ENCODE results near the gene TOMT.
A peak's percentile ranks its signal among the peaks of the same experiment; 100 is the strongest.

Gene TOMT

DNA sequence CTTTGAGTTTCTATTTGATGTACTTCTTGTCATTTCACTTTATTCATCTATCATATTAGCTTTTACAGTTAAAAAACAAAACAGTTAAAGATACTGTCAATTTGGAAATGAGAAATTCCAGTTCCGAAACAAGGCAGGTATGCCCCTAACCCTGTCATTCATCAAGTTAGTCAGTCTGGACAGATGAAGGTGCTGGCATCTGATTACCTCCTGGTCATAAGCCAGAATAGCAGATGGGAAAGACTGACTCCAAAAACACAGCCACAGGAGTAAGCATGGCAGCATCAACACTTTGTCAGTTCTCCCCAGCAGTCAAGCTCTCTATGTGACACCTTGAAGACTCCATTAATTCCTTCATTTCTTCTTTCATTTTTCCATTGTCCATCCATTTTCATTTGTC is 20.8 kb upstream of the TOMT start:
- DNase-seq (ENCODE audit: low read depth), result no peak
- TF ChIP-seq, protein P1, sequence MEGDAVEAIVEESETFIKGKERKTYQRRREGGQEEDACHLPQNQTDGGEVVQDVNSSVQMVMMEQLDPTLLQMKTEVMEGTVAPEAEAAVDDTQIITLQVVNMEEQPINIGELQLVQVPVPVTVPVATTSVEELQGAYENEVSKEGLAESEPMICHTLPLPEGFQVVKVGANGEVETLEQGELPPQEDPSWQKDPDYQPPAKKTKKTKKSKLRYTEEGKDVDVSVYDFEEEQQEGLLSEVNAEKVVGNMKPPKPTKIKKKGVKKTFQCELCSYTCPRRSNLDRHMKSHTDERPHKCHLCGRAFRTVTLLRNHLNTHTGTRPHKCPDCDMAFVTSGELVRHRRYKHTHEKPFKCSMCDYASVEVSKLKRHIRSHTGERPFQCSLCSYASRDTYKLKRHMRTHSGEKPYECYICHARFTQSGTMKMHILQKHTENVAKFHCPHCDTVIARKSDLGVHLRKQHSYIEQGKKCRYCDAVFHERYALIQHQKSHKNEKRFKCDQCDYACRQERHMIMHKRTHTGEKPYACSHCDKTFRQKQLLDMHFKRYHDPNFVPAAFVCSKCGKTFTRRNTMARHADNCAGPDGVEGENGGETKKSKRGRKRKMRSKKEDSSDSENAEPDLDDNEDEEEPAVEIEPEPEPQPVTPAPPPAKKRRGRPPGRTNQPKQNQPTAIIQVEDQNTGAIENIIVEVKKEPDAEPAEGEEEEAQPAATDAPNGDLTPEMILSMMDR (IDR thresholded peaks at IDR 0.05; ENCODE audit: low read depth, low read length, missing control alignments), result no peak
- in situ Hi-C loops (cut with HindIII; ENCODE audit: low sequenced_read_pairs), result no loop called here
- H3K4me3 ChIP-seq (ENCODE audit: low read depth, low read length), result no peak overlapping the region

DNA sequence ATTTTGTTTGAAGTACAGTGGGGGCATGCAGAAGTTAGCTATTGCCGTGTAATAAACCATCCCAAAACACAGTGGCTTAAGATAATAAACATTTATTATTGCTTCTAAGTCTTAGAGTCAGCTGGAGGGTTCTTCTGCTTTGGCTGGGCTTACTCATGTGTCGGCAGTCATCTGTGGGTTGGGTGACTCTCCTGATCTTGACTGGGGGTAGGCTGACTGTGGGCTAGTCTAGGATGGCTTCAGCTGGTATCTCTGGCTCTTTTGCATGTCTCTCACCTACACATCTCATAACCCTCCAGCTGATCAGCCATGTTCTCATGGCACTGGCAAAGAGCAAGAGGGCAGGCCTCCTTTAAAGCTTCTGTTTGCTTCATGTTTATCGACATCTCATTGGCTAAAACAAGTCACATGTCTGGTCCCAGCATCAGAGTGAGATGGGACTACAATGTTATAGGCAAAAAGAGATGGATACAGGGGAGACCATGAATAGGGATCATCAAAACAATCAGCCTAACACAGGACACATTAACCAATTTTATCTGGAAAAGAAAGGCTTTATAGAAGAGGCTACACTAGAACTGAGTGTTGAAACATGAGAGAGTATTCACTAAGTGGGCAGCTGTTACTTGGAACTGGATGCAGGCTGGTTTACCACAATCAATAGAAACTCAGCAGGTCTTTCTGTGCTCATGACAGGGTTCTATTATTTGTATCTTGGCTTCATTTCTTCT is 19.9 kb upstream of the TOMT start:
- in situ Hi-C loops (cut with HindIII; ENCODE audit: low sequenced_read_pairs), result no loop called here
- peak; percentile 69 for DNase-seq (ENCODE audit: low read depth)
- TF ChIP-seq, protein P1 (IDR thresholded peaks at IDR 0.05; ENCODE audit: low read depth, low read length, missing control alignments), result no peak
- no peak overlapping the region for H3K4me3 ChIP-seq (ENCODE audit: low read depth, low read length)

DNA sequence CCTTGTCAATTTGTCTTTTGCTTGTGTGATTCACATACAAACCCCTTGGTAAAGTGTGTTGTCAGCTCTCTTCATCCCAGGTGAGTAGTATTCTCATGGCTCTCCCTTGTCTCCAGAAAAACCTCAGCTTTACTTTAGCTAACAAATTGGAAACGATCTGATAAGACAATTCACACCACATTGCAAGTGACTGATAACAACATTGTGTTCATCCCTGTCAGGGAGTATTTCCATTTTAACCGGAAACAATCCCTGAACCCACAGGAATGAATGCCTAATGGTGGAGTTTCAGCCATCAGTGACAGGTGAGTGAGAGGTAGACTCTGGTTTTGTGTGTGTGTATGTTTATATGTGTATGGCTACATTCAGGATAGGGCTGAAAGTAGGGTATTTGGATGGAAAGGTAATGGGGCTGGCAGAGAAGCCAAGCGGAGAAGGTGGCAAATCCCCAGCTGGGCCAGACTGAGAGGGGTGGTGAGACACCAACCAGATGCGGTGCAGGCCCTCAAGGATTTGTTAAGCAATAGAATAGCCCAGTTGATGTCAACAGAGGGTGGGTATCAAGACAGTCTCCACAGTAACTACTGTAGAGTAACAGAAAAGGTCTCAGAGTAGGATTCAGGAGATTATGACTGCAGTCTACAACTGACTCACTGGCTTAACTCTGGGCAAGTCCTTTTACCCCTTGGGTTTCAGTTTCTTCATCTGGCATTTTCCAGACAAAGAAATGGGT is 17.5 kb upstream of the TOMT start:
- no peak overlapping the region for H3K4me3 ChIP-seq (ENCODE audit: low read depth, low read length)
- TF ChIP-seq, protein P1 (IDR thresholded peaks at IDR 0.05; ENCODE audit: low read depth, low read length, missing control alignments), result no peak
- in situ Hi-C loops (cut with HindIII; ENCODE audit: low sequenced_read_pairs), result no loop called here
- DNase-seq (ENCODE audit: low read depth), result no peak

DNA sequence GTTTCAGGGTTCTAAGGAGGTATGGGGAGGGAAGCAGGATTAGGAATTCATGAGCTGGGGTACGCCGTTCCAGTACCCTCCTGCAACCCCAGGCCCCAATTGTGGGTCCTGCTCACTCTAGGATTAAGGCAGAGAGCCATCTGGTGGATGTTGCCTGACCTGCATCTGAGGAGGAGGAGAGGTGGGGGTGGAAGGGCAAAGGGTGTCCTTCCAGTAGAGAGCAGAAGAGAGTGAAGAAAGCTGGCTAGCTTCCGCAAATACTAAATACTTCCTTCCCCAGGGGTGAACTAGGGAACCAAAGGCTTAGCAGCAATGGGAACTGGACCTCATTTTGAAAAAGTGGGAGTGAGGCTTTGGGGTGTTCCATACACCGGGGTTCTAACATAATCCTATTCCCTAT is 14.4 kb upstream of the TOMT start:
- TF ChIP-seq, protein P1 (IDR thresholded peaks at IDR 0.05; ENCODE audit: low read depth, low read length, missing control alignments), result peak; percentile 89
- in situ Hi-C loops (cut with HindIII; ENCODE audit: low sequenced_read_pairs), result no loop called here
- no peak overlapping the region for H3K4me3 ChIP-seq (ENCODE audit: low read depth, low read length)
- peak; percentile 40 for DNase-seq (ENCODE audit: low read depth)

DNA sequence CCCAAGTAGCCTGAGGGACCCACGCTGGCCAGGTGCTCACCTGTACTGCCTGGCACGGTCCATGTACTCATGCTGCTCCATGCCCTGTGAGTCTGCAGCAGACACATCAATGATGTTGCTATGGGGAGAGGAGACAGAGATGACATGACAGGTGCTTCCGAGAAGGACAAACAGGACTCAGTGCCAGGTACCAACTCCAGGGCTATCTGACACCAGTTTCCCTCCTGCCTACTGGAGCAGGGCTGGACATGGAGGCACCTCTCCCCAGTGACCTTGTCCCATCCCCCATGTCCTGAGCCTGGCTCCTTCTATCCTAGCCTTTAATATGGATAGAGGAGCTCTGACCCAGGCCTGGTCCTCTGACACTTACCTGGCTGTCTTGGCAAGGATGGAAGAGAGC is 7.0 kb upstream of the TOMT start:
- TF ChIP-seq, protein P1 (IDR thresholded peaks at IDR 0.05; ENCODE audit: low read depth, low read length, missing control alignments), result no peak
- H3K4me3 ChIP-seq (ENCODE audit: low read depth, low read length), result no peak overlapping the region
- in situ Hi-C loops (cut with HindIII; ENCODE audit: low sequenced_read_pairs), result no loop called here
- DNase-seq (ENCODE audit: low read depth), result no peak

DNA sequence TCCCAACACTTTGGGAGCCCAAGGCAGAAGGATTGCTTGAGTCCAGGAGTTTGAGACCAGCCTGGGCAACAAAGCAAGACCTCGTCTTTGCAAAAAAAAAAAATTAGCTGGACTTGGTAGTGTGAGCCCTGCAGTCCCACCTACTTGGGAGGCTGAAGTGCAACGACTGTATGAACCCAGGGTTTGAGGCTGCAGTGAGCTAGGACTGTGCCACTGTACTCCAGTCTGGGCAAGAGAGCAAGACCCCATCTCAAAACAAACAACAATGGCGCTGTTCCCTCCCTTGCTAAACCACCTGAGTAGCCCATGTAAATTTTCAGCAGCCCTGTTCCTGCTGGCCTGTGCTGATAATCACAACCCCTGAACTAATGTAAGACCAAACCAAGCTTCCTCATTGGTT is 5.7 kb upstream of the TOMT start:
- in situ Hi-C loops (cut with HindIII; ENCODE audit: low sequenced_read_pairs), result loop anchor here (25.0 kb wide), 1 partner anchor 88 kb away; no protein-coding TSS in a partner anchor
- H3K4me3 ChIP-seq (ENCODE audit: low read depth, low read length), result no peak overlapping the region
- DNase-seq (ENCODE audit: low read depth), result no peak
- TF ChIP-seq, protein P1 (IDR thresholded peaks at IDR 0.05; ENCODE audit: low read depth, low read length, missing control alignments), result no peak
